Activated CD8-positive, alpha-beta memory T cell treated with anti-CD3 and anti-CD28 coated beads, Interleukin-2, amount 50 U/mL, for 24 hours (primary cell): ENCODE measurements around the gene HSD17B14.
"Not testable (repeated sequence)": the region's sequence is repeated elsewhere in the genome, so short reads cannot be mapped to it uniquely, and the experiment has no call there.

Experiments
- DNase-seq: peaks from one replicate; pipeline ENCODE4 v3.0.0-alpha.2; 2020; ENCODE audit errors: extremely low read depth

Gene HSD17B14

DNA sequence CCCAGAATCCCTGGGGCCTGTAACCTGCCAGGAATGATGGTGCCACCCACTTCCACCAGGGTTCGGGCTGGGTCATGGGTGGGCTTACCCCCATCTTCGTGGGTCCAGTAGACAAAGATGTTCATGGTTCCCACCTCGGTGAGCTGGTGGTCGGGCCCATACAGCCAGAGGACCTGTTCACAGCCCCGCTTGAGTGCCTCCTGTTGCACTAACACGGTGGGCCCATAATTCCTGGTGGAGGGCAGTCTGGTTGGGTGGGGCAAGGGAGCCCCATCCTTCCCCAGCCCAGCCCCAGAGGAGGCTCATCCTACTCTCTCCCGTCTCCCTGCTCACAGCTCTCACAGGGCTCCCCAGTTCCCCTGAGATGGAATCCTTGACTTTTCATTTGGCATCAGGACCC, 39.2 kb downstream of the HSD17B14 start:
- no peak for DNase-seq

DNA sequence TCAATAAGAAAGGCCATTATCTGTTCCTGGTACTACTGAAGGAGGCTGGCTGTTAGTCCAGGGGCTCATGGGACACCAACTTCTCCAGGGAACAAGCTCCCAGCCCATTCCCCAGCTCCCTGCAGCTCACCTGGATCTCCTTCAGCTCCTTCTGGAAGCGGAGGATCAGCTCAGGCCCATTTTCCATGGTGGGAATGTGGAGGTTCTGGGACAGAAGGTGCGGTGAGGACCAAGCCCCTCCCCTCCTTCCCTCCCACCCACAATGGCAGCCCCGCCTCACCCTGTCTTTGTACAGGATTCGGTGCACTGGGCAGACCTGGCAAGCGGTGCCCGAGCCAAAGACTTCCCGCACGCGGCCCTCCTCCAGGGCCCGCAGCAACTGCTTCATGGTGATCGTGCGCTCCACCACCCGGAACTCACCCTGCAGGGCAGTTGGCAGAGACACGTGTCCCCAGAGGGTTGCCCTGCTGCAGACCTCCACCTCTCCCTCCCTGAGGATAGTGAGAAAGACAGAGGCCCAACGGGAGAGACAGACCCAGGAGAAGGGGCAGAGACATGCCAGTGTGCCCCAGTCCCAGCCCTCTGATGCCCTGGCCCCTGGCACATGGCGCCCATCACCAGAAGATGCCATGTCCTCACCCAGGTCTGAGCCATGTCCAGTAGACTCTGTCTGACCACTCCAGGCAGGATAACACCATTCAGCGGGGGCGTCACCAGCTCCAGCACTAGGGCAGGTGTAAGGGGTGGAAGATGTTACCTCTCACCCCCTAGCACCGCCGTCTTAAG, 39.8 kb downstream of the HSD17B14 start:
- no peak for DNase-seq

- no peak for DNase-seq
These were observed 40.6 kb downstream of the HSD17B14 start for GRCh38 chr19:48795685-48796070.

DNA sequence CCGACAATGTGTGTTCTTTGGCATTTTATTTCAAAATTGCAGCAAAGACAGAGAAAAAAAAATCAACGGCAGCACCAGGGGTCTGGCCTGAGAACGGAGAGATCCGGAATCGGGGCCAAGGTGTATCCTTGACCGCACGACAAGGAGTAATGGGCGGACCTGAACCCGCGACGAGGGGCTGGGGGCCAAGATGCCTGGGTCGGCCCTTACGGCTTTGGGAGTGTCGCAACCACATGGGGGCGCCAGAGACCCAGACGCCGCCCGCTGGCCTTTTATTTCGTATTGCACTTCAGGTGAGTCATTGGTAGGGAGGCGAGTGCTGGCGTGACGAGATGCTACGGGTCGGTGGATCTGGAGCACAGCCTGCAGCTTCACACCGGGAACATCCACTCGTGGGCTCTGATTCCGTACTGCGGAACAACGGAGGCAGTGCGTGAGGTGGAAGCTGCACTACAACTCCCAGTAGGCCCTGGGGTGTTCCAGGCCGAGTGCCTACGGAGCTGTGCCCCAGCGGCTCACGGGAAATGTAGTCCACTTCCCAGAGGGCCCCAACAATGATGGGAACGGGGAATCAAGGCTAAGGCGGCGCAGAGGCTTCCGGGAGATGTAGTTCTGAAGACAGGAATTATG, 41.1 kb downstream of the HSD17B14 start:
- peak; percentile 50 for DNase-seq

- no peak for DNase-seq
These were observed 42.0 kb downstream of the HSD17B14 start for GRCh38 chr19:48794291-48794690.

- no peak for DNase-seq
These were observed 43.0 kb downstream of the HSD17B14 start for GRCh38 chr19:48793271-48793670.

DNA sequence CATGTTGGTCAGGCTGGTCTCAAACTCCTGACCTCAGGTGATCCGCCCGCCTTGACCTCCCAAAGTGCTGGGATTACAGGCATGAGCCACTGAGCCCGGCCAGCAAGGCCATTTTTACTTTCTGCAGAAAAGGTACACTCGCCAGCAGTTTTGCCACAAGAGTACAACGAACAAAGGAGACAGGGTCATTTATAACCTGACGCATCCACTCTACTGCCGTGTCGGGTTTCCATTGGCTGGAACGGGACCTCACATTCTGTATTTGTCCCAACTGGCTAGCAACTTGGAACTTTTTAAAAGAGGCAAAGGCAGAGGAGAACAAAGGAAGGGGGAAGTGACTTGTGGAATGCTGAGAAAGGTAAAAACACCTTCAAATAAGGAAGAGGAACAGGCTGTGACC, 49.0 kb downstream of the HSD17B14 start:
- not testable (repeated sequence) for DNase-seq

DNA sequence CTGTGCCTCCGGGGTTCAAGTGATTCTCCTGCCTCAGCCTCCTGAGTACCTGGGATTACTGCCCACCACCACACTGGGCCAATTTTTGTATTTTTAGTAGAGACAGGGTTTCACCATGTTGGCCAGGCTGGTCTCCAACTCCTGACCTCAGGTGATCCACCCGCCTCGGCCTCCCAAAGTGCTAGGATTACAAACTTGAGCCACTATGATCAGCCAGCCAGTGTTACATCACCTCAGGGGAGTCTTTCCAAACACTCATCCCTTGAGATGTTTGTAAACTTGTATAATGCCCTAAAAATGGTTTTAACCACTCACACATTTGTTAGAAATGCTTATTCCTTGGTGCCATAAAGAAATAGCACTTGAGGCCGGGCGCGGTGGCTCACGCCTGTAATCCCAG, 49.9 kb downstream of the HSD17B14 start:
- DNase-seq: not testable (repeated sequence)

GRCh38 chr19:48784527-48784926, 51.8 kb downstream of the HSD17B14 start:
- no peak for DNase-seq

DNA sequence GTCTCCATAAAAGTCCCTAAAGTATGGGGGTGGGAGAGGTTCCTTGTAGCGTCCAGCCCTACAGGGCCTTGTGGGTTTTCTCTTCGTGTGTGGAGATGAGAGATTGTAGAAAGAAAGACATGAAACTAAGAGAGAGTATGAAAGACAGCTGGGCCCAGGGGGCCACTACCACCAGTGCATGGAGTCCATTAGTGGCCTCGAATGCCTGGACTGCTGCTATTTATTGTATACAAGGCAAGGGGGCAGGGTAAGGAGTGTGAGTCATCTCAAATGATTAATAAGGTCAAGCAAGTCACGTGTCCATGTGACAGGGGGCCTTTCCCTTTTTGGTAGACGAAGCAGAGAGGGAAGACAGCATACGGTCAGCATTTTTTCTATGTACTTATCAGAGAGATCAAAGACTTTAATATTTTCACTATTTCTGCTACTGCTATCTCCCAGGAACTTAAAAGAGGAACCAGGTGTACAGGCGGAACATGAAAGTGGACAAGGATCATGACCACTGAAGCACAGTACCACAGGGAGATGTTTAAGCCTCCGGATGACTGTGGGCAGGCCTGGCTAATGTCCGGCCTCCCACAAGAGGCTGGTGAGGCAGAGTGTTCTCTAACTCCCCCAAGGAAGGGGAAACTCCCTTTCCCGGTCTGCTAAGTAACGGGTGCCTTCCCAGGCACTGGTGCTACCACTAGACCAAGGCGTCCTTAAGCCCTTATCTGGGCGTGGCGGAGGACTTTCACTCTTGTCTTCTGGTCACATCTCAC, 55.5 kb downstream of the HSD17B14 start:
- DNase-seq: no peak

GRCh38 chr19:48779636-48780035, 56.7 kb downstream of the HSD17B14 start:
- no peak for DNase-seq

DNA sequence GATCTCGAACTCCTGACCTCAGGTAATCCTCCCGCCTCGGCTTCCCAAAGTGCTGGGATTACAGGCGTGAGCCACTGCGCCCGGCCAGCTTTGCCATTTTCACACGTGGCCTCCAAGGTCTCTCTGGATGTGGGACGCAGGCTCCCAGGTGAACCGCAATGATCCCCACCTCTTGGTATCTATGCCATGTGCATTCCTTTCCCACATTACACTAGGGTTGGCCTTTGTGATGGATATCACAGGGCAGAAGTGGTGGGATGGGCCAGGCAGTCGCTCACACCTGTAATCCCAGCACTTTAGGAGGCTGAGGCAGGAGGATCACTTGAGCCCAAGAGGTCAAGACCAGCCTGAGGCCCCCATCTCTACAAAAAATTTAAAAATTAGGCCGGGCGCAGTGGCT, 58.6 kb downstream of the HSD17B14 start:
- DNase-seq: no peak

- no peak for DNase-seq
These were observed 59.2 kb downstream of the HSD17B14 start for GRCh38 chr19:48777139-48777538.

- no peak for DNase-seq
These were observed 63.8 kb downstream of the HSD17B14 start for GRCh38 chr19:48772503-48772953.

GRCh38 chr19:48770734-48771472, 65.4 kb downstream of the HSD17B14 start:
- no peak for DNase-seq

DNA sequence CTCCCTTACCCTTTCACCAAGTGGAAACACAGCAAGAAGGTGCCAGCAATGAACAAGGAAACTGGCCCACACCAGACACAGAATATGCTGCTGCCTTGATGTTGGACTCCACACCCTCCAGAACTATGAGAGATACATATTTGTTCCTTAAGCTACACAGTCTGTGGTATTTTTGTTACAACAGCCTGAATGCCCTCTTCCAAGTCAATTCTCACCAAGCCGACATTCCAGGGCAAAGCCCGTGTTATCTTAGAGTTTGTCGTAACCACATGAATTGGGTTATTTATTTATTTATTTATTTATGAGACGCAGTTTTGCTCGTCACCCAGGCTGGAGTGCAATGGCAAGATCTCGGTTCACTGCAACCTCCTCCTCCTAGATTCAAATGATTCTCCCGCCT, 66.0 kb downstream of the HSD17B14 start:
- DNase-seq: no peak

DNA sequence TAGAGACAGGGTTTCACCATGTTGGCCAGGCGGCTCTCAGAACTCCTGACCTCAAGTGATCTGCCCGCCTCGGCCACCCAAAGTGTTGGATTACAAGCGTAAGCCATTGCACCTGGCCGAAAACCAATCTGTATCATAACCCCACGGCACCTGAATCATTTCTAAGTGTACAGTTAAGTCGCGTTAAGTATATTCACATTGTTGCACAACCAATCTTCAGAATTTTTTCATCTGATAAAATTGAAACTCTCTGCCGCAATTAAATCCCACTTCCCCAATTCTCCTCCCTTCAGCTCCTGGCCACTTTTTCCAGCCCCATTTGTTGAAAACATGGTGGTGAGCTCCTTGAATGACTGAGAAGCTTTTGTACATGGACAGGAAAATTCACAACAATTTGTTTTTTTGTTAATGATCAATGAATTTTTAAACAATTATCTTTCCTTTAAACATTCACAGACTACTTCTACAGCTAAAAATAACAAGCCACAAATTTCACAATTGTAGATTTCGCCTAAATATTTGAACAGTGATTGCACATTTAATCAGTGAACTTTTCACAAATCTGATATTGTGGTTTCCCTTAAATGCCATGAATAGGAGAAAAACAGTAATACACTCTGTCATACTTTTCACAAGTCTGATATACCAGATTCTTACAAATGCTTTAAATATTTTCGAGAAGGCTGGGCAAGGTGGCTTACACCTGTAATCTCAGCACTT, 67.1 kb downstream of the HSD17B14 start:
- no peak for DNase-seq

DNA sequence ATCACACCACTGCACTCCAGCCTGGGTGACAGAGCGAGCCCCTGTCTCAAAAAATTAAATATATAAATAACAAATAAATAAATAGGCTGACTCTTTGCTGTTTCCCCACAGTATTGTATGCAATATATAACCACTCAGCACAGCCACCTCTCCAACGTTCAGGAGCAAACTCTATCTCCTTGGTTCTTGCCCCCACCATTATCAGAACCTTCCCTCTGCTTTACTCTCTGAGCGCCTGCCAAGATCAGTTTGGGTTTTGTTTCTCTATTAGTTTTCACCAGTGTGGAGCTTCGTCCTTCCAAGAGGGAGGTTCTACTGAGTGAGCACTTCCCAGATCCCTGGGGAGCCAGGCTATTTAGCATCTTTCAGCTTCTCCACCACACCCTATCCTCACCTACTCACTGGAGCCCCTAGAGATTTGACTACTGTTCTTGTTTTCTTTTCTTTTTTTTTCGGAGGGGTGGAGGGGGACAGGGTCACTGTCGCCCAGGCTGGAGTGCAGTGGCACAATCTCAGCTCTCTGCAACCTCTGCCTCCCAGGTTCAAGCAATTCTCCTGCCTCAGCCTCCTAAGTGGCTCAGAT, 68.0 kb downstream of the HSD17B14 start:
- not testable (repeated sequence) for DNase-seq

DNA sequence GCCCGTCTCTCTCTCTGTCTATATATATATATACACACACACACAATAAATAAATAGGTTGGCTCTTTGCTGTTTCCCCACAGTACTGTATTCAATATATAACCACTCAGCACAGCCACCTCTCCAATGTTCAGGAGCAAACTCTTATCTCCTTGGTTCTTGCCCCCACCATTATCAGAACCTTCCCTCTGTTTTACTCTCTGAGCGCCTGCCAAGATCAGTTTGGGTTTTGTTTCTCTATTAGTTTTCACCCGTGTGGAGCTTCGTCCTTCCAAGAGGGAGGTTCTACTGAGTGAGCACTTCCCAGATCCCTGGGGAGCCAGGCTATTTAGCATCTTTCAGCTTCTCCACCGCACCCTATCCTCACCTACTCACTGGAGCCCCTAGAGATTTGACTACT, 70.5 kb downstream of the HSD17B14 start:
- not testable (repeated sequence) for DNase-seq
